Choroid plexus epithelial cell (primary cell): ENCODE data around the gene EXD3.

Source experiments
- DNase-seq: peaks from one replicate; pipeline ENCODE4 v3.0.0-alpha.2; 2010; ENCODE audit warnings: low read depth
- H3K4me3 ChIP-seq: 2 replicates; pipeline ENCODE4 v1.5.1; 2011; ENCODE audit warnings: low read depth, mild to moderate bottlenecking, control low read depth, low read length, moderate library complexity
- CTCF ChIP-seq: conservative IDR thresholded peaks from 2 replicates; pipeline ENCODE4 v1.5.1; 2011; ENCODE audit warnings: low read depth, mild to moderate bottlenecking, control low read depth, inconsistent platforms, low read length, moderate library complexity

EXD3 gene

GRCh38 chr9:137436761-137437600 is 14.0 kb upstream of the EXD3 start:
- no peak for TF ChIP-seq CTCF
- no peak overlapping the region for H3K4me3 ChIP-seq
- DNase-seq: no peak

DNA sequence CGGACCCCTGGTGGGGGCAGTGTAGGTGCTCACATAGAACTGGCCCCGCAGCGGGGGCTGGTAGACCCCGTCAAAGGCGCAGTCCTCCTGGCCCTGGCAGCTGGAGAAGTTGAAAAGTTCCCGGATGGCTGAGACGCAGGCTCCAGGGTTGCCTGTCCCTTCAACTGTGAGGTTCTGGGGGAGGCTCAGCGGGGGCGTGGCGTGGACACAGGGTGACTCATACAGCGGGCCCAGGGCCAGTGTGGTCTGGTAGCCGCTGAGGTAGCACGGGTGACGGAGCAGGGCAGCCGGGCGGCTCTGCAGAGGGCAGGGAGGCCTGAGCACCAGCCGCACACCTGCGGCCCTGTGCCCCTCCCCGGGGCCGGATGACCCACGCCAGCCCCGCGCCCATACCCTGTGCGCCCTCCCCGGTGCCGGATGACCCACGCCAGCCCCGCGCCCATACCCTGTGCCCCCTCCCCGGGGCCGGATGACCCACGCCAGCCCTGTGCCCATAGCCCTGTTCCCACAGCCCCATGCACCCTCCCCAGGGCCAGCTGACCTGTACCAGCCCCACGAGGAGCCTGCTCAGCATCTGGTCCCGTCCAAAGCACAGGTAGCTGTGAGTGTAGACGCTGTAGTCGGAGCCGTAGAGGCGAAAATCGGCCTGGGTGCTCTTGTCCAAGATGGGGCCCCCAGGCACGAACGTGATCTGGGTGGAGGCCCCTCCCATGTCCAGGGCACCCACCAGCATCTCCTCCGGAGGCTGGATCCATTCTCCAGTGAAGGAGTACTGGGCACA is 13.2 kb upstream of the EXD3 start:
- peak; percentile 81 for DNase-seq
- H3K4me3 ChIP-seq: no peak overlapping the region
- no peak for TF ChIP-seq CTCF

GRCh38 chr9:137435381-137435891 is 12.5 kb upstream of the EXD3 start:
- H3K4me3 ChIP-seq: no peak overlapping the region
- TF ChIP-seq CTCF: no peak
- DNase-seq: no peak

GRCh38 chr9:137434498-137435380 is 11.8 kb upstream of the EXD3 start:
- no peak for TF ChIP-seq CTCF
- no peak overlapping the region for H3K4me3 ChIP-seq

DNA sequence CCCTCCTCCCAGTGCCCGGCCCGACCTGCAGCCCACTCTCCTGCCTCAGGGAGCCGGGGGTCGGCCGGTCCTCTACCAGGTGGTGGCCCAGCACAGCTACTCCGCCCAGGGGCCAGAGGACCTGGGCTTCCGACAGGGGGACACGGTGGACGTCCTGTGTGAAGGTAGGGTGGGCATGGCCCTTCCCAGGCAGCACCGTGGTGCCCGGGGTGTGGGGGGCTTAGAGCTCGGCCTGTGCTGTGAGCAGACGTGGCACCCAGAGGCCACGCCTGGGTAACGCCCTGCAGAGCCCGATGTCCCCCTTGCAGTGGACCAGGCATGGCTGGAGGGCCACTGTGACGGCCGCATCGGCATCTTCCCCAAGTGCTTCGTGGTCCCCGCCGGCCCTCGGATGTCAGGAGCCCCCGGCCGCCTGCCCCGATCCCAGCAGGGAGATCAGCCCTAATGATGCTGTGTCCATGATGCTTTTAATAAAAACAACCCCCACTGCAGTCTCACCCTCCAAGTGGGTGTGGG is 11.0 kb upstream of the EXD3 start:
- no peak for DNase-seq
- H3K4me3 ChIP-seq: no peak overlapping the region
- no peak for TF ChIP-seq CTCF

More at GRCh38 chr9:137434498-137435380, 11.8 kb upstream of the EXD3 start:
- DNase-seq: no peak

- no peak for TF ChIP-seq CTCF
- no peak overlapping the region for H3K4me3 ChIP-seq
- no peak for DNase-seq
Observed at GRCh38 chr9:137433349-137433915, 10.5 kb upstream of the EXD3 start.
